Measurements from ENCODE around the gene AFMID.

The AFMID gene

DNA sequence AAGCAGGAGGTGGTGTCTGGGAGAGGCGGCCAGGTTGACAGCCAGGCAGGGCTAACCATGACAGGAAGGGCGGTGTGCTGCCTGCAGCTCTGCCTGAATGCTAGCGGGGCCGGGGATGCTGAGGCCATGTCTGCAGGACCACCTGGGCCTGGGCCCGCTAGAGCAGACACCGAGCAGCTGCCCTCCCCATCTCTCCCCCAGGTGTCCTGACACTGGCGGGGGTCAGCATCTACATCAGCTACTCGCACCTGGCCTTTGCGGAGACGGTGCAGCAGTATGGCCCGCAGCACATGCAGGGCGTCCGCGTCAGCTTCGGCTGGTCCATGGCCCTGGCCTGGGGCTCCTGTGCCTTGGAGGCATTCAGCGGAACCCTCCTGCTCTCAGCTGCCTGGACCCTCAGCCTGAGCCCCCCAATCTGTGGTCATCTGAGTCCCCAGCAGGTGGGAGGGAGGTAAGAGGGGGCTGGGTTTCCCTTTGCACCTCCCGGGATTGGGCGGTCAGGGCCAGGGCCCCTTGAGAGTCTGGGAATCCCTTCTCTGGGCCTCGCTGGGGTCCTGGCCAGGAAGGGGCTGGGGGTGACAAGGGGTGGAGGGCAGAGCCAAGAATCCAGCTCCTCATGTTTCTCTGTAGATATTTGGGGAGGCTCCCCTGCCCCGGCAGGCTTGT lies 51.8 kb downstream of the AFMID start:
- H3K4me3 ChIP-seq (ENCODE audit: low read length): no peak overlapping the region
- no peak for DNase-seq (ENCODE audit: low read depth)
- TF ChIP-seq, protein P1, sequence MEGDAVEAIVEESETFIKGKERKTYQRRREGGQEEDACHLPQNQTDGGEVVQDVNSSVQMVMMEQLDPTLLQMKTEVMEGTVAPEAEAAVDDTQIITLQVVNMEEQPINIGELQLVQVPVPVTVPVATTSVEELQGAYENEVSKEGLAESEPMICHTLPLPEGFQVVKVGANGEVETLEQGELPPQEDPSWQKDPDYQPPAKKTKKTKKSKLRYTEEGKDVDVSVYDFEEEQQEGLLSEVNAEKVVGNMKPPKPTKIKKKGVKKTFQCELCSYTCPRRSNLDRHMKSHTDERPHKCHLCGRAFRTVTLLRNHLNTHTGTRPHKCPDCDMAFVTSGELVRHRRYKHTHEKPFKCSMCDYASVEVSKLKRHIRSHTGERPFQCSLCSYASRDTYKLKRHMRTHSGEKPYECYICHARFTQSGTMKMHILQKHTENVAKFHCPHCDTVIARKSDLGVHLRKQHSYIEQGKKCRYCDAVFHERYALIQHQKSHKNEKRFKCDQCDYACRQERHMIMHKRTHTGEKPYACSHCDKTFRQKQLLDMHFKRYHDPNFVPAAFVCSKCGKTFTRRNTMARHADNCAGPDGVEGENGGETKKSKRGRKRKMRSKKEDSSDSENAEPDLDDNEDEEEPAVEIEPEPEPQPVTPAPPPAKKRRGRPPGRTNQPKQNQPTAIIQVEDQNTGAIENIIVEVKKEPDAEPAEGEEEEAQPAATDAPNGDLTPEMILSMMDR (conservative IDR thresholded peaks at IDR 0.05; ENCODE audit: low read length): no peak

DNA sequence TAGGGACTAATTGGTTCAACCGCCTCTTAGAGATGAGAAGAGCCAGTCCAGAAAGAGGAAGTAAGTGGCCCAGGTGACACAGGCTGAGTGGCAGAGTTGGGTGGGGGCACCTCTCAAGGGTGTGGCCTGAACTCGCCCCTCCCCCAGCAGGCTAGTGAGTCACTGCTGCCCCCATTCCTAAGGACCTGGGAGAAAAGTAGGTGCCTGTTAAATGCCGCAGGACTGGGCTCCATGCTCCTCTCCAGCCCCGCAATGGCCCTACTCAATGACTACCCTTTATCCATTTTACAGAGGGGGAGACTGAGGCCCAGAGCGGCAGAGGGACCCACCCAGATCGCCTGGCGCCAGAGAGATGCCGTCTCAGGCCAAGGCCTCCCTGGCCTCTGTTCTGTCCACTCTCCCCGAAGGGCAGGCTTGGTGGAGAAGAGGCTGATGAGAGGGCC lies 52.3 kb downstream of the AFMID start:
- no peak overlapping the region for H3K4me3 ChIP-seq (ENCODE audit: low read length)
- no peak for DNase-seq (ENCODE audit: low read depth)
- TF ChIP-seq, protein P1 (conservative IDR thresholded peaks at IDR 0.05; ENCODE audit: low read length): no peak

DNA sequence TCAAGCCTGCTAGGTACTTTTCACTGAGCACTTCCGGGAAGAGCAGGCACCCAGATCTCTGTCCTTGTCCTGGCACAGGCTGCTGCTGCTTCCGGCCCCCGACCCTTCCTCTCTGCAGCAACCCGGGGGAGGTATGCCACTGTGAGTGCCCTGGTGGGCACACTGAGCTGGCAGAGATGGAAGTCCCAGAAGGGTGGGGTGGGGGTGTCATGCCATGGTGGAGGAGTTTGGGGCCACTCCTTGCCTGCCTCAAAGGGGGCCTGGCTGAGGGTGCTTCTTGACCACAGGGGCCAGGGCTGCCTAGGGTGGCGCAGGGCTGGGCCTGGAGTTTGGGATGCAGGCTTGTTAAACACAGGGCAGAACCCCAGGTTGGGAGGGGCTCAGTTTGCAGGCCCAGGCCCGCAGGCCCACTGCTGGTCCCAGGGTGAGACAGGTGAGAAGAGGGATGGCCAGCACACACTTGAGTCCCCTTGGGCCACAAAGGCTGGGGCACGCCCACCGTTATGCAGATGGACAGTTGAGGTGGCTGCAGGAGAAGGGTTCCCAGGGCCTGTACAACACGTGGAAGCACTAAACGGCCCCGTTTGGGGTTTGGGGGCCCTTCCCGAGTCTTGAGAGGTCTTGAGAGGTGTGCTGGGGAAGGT lies 53.0 kb downstream of the AFMID start:
- H3K4me3 ChIP-seq (ENCODE audit: low read length): no peak overlapping the region
- no peak for DNase-seq (ENCODE audit: low read depth)
- TF ChIP-seq, protein P1 (conservative IDR thresholded peaks at IDR 0.05; ENCODE audit: low read length): no peak

DNA sequence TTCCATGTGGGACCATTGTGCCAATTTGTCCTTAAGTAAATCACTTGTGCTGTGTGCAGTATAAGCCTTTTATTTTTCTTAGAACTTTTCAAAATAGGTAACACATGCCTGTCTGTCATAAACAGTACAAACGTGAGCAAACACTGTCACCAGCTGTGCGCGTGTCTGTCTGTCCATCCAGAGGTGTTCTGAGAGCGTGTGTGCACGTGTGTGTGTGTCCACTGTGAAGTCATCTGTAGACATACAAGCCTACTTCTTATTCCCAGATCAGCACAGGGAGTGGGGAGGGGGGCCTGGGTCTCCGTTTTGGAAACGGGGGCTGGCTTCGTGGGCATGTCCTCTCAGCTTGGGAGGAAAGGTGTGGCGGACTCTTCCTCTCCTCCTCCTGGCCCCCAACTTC lies 53.7 kb downstream of the AFMID start:
- H3K4me3 ChIP-seq (ENCODE audit: low read length): no peak overlapping the region
- DNase-seq (ENCODE audit: low read depth): no peak
- TF ChIP-seq, protein P1 (conservative IDR thresholded peaks at IDR 0.05; ENCODE audit: low read length): no peak

DNA sequence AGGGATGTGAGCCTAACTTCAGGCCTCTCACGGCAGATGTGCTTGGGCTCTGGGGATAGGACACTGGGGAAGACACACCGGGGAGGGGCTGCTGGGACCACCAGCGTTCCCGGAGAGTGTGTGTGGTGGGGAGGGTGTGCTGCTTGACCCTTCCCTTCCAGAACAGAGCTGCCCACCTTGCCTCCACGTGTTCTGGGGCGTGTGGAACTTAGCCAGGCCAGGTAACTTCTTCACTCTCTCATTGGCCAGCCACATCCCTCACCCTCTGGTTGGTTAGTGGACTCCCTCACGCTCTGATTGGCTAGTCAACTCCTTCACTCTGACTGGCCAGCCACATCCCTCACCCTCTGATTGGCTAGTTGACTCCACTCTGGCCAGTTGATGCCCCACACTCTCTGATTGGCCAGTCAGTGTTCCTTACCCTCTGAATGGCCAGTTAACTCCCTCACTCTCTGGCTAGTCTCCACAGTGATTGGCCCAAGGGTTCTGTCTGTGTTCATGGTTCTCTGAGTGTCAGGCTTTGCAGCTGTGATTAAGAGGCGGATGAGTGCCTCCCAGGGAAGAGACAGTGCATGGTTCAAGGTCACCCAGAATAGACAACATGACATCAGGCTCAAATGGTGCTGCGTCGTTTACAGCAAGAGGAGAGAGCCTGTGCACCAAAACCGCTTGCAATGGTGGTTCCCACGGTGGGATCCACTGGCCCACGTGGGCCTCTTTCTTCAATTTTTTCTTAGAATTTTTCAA lies 54.3 kb downstream of the AFMID start:
- peak; percentile 54 for DNase-seq (ENCODE audit: low read depth)
- TF ChIP-seq, protein P1 (conservative IDR thresholded peaks at IDR 0.05; ENCODE audit: low read length): no peak
- no peak overlapping the region for H3K4me3 ChIP-seq (ENCODE audit: low read length)

DNA sequence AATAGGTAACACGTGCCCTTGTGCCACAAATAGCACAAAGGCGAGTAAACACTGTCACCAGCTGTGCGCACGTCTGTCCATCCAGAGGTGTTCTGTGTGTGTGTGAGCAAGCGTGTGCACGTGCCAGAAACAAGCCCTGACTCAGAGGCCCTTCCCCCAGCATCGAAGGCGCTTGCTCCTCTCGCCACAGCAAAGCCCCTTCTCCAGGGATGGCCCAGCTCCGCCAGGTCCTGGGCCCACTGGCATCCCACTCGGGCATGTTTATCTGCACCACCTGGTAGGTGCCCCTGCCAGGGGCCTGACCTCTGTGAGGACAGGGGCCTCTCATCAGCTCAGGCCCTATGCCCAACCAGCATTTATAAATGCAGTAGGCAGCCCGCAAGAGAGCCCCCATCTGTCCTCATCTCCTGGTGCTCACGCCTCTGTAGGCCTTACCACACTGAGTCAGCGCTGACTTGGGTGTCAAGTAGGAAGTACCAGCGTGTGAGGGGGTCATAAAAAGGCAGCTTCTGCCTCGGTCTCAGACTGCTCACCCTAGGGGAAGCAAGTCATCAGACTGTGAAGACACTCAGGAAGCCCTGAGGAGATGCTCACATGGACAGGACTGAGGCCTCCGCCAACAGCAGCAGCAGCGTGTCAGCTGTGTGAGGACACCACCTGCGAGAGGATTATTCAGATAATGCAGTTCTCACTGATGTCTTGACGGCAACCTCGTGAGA lies 55.0 kb downstream of the AFMID start:
- no peak overlapping the region for H3K4me3 ChIP-seq (ENCODE audit: low read length)
- TF ChIP-seq, protein P1 (conservative IDR thresholded peaks at IDR 0.05; ENCODE audit: low read length): no peak
- DNase-seq (ENCODE audit: low read depth): no peak
